ENCODE measurements around the gene JARID2. TPM values are rescaled to one million over a fixed set of nuclear protein-coding genes. Genes with fewer than 3 reads are reported as not detected.
A peak's percentile ranks its signal among the peaks of the same experiment; 100 is the strongest.

Gene JARID2
- total RNA-seq, 1 experiment from 2014 or later: 23.6 TPM

GRCh38 chr6:15510536-15511247 lies 264.8 kb downstream of the JARID2 start (continued):
- TF ChIP-seq REST (IDR thresholded peaks at IDR 0.05; ENCODE audit: low read depth): no peak

- Histone ChIP-seq H3K4me1 (ENCODE audit: control insufficient read depth in 1 of 2, insufficient read depth in 2 of 2, low read length in 2 of 2) (no peaks in the 10 kb centered on the region), H4K20me1 (ENCODE audit: insufficient read depth) (no peaks in the 10 kb centered on the region), H3K79me2 (ENCODE audit: insufficient read depth, low read length) (no peaks in the 10 kb centered on the region), H3K27me3 (ENCODE audit: insufficient read depth, low read length) (no peaks in the 10 kb centered on the region), H3K27ac (ENCODE audit: low read depth, low read length) (no peak overlapping the region), H3K36me3 (ENCODE audit: control insufficient read depth in 1 of 2, insufficient read depth in 2 of 2, low read length in 2 of 2) (peaks cover 0 to 2% of the 10 kb centered on the region in 2 experiments; a peak in 1 of 4 replicates), H3K9me3 (ENCODE audit: control insufficient read depth in 1 of 2, insufficient read depth in 1 of 2, low read depth in 1 of 2, low read length in 2 of 2) (no peaks in the 10 kb centered on the region), H3K4me3 (replicated peaks in 1 of 2; ENCODE audit: low read depth in 1 of 2, low read length in 2 of 2) (no peak overlapping the region), H3K9ac (ENCODE audit: low read length) (no peak overlapping the region), H2AFZ (ENCODE audit: low read depth, low read length, poor library complexity, severe bottlenecking) (no peak overlapping the region), H3K9me2 (ENCODE audit: insufficient read depth) (no peaks in the 10 kb centered on the region), H3K4me2 (ENCODE audit: low read length) (no peak overlapping the region)
- POLR2A ChIA-PET: no interaction called here
- CTCF ChIA-PET: no interaction called here
- RAD21 ChIA-PET (ENCODE audit: low non-redundant PET in 1 of 2, low total read pairs in 2 of 2, uncharacterized antibody in 2 of 2, unreplicated experiment in 2 of 2): no interaction called here
- intact Hi-C loops (cut with micrococcal nuclease): no loop called here
- peak; percentile 10; the same call in 1 of the 2 replicates for ATAC-seq
- TF ChIP-seq FOSL1 (IDR thresholded peaks at IDR 0.05; ENCODE audit: low read depth) (no peak), REST (IDR thresholded peaks at IDR 0.05; ENCODE audit: low read depth) (no peak), EGR1 (IDR thresholded peaks at IDR 0.05; ENCODE audit: low read depth) (no peak), POLR2A (IDR thresholded peaks at IDR 0.05; ENCODE audit: borderline replicate concordance, extremely low read depth, insufficient read depth, insufficient read length) (no peak)
- BruUV-seq (replicated peaks): no TSS peak
- DNase-seq (ENCODE audit: low read depth, low spot score): no peak
Observed at GRCh38 chr6:15511248-15512125, 265.6 kb downstream of the JARID2 start.
